GM12891 (cell line): ENCODE data around the gene TMEM270.
A peak's percentile ranks its signal among the peaks of the same experiment; 100 is the strongest.

Experiments used
- DNase-seq: peaks from one replicate; pipeline ENCODE4 v3.0.0; 2011; ENCODE audit warnings: low spot score; ENCODE audit not compliant: insufficient read length
- FAIRE-seq: peaks from 2 replicates; lab custom pipeline; 2011; peaks lifted over from hg19 to GRCh38; lab: Jason Lieb, UNC
- PAX5 ChIP-seq: IDR thresholded peaks from 2 replicates; pipeline ENCODE4 v1.6.1; 2011; ENCODE audit warnings: low read length, moderate library complexity, mild to moderate bottlenecking; ENCODE audit not compliant: insufficient read depth, severe bottlenecking
- POLR2A ChIP-seq: IDR thresholded peaks from 2 replicates; pipeline ENCODE4 v1.6.1; 2011; ENCODE audit warnings: low read depth, low read length, control low read depth
- POLR2AphosphoS5 ChIP-seq: IDR thresholded peaks from 2 replicates; pipeline ENCODE4 v1.6.1; 2011; ENCODE audit warnings: low read depth, low read length, control low read depth
- POU2F2 ChIP-seq: IDR thresholded peaks from 2 replicates; pipeline ENCODE4 v1.6.1; 2011; ENCODE audit warnings: low read depth, mild to moderate bottlenecking, control low read depth, low read length, moderate library complexity
- SPI1 ChIP-seq: IDR thresholded peaks from 2 replicates; pipeline ENCODE4 v1.6.1; 2011; ENCODE audit warnings: low read depth, low read length, control low read depth
- TAF1 ChIP-seq: IDR thresholded peaks from 2 replicates; pipeline ENCODE4 v1.6.1; 2011; ENCODE audit warnings: low read depth, low read length, control low read depth

The TMEM270 gene

GRCh38 chr7:73856941-73857340 lies 4.0 kb upstream of the TMEM270 start:
- TF ChIP-seq POLR2A = no peak
- no peak for TF ChIP-seq SPI1
- no peak for TF ChIP-seq POU2F2
- no peak for TF ChIP-seq TAF1
- no peak for TF ChIP-seq PAX5
- no peak for TF ChIP-seq POLR2AphosphoS5
- DNase-seq = no peak
- no peak for FAIRE-seq

- TF ChIP-seq POLR2AphosphoS5 = no peak
- TF ChIP-seq POLR2A = no peak
- TF ChIP-seq SPI1 = no peak
- no peak for TF ChIP-seq PAX5
- DNase-seq (no peak), FAIRE-seq (no peak)
These were observed 2.2 kb upstream of the TMEM270 start for GRCh38 chr7:73858807-73859206.

GRCh38 chr7:73861305-73861704 lies 346 bp downstream of the TMEM270 start:
- TF ChIP-seq PAX5 (no peak), TAF1 (no peak)
- no peak for FAIRE-seq
- DNase-seq = no peak

GRCh38 chr7:73864981-73865711 lies 4.2 kb downstream of the TMEM270 start:
- no peak for FAIRE-seq
- no peak for TF ChIP-seq SPI1
- TF ChIP-seq TAF1 = no peak
- TF ChIP-seq POLR2A = no peak
- TF ChIP-seq POLR2AphosphoS5 = no peak
- TF ChIP-seq PAX5 = no peak
- TF ChIP-seq POU2F2 = no peak

GRCh38 chr7:73865738-73866445 lies 4.9 kb downstream of the TMEM270 start:
- TF ChIP-seq POLR2AphosphoS5 (no peak), POU2F2 (no peak), POLR2A (no peak), TAF1 (no peak), SPI1 (no peak)
- no peak for FAIRE-seq
- DNase-seq = peak; percentile 55

More at GRCh38 chr7:73864981-73865711, 4.2 kb downstream of the TMEM270 start:
- DNase-seq = no peak

GRCh38 chr7:73866446-73866767 lies 5.4 kb downstream of the TMEM270 start:
- TF ChIP-seq SPI1 (no peak), POU2F2 (no peak), PAX5 (no peak), TAF1 (no peak), POLR2A (no peak), POLR2AphosphoS5 (no peak)
- DNase-seq (no peak), FAIRE-seq (peak; percentile 16)

GRCh38 chr7:73869011-73869798 lies 8.2 kb downstream of the TMEM270 start:
- no peak for DNase-seq
- TF ChIP-seq POLR2A (no peak), SPI1 (no peak), PAX5 (no peak), POU2F2 (no peak), POLR2AphosphoS5 (no peak), TAF1 (no peak)
- no peak for FAIRE-seq

- FAIRE-seq = no peak
- DNase-seq = no peak
- TF ChIP-seq POLR2A = no peak
- TF ChIP-seq POU2F2 = no peak
- TF ChIP-seq SPI1 = no peak
- TF ChIP-seq PAX5 = no peak
- TF ChIP-seq POLR2AphosphoS5 = no peak
- TF ChIP-seq TAF1 = no peak
These were observed 9.1 kb downstream of the TMEM270 start for GRCh38 chr7:73870041-73870492.
